Measurements from ENCODE around the gene CHRNB1. TPM values are rescaled to one million over a fixed set of nuclear protein-coding genes. Genes with fewer than 3 reads are reported as not detected.
A peak's percentile ranks its signal among the peaks of the same experiment; 100 is the strongest.
"Not testable (repeated sequence)": the region's sequence is repeated elsewhere in the genome, so short reads cannot be mapped to it uniquely, and the experiment has no call there.

CHRNB1 gene
- total RNA-seq, 2 experiments from 2014 or later, result 1.6 to 2.2 TPM

GRCh38 chr17:7468804-7469389, 24.0 kb downstream of the CHRNB1 start:
- peaks cover 18% of the 10 kb centered on the region for H3K36me3 ChIP-seq (ENCODE audit: insufficient read depth, low read length)
- no peak overlapping the region for H3K27ac ChIP-seq (ENCODE audit: low read depth in 1 of 2, low read length in 2 of 2)
- peaks cover 26% of the 10 kb centered on the region for H3K4me1 ChIP-seq (ENCODE audit: insufficient read depth, low read length)
- H3K4me3 ChIP-seq (ENCODE audit: low read length), result no peak overlapping the region
- ATAC-seq (ENCODE audit: poor library complexity) (no peak), DNase-seq (no peak)
- TF ChIP-seq CTCF (IDR thresholded peaks at IDR 0.05), result no peak
- POLR2A ChIA-PET, result interaction anchor here (1.3 kb wide), 1 partner anchor 10 kb away, joined by 3 read pairs; no protein-coding TSS in a partner anchor
- Mint-ChIP-seq H3K36me3 (ENCODE audit: low read depth) (peaks cover 37% of the 10 kb centered on the region), H3K9me3 (no peaks in the 10 kb centered on the region), H3K27ac (no peak overlapping the region), H3K4me3 (no peak overlapping the region), H3K4me1 (ENCODE audit: low read depth) (peaks cover 21% of the 10 kb centered on the region), H3K27me3 (no peaks in the 10 kb centered on the region)
- CTCF ChIA-PET, result no interaction called here
- H3K27me3 ChIP-seq (ENCODE audit: control insufficient read depth in 1 of 2, insufficient read depth in 2 of 2, low read length in 2 of 2), result no peaks in the 10 kb centered on the region
- no peaks in the 10 kb centered on the region for H3K9me3 ChIP-seq (ENCODE audit: control insufficient read depth in 1 of 2, insufficient read depth in 1 of 2, low read length in 2 of 2)
- intact Hi-C loops (cut with DNase I, micrococcal nuclease), result no loop called here

GRCh38 chr17:7469843-7470242, 25.0 kb downstream of the CHRNB1 start:
- H3K27me3 Mint-ChIP-seq; intact Hi-C loops (cut with DNase I, micrococcal nuclease); H3K27me3 ChIP-seq (ENCODE audit: control insufficient read depth in 1 of 2, insufficient read depth in 2 of 2, low read length in 2 of 2); H3K27ac ChIP-seq (ENCODE audit: low read depth in 1 of 2, low read length in 2 of 2); CTCF ChIA-PET; DNase-seq; H3K27ac Mint-ChIP-seq; H3K9me3 ChIP-seq (ENCODE audit: control insufficient read depth in 1 of 2, insufficient read depth in 1 of 2, low read length in 2 of 2); H3K9me3 Mint-ChIP-seq; H3K4me3 ChIP-seq (ENCODE audit: low read length); ATAC-seq (ENCODE audit: poor library complexity); H3K4me3 Mint-ChIP-seq: not testable (repeated sequence)
- Histone ChIP-seq H3K4me1 (ENCODE audit: insufficient read depth, low read length) (peaks cover 33% of the 10 kb centered on the region), H3K36me3 (ENCODE audit: insufficient read depth, low read length) (peaks cover 16% of the 10 kb centered on the region)
- H3K36me3 Mint-ChIP-seq (ENCODE audit: low read depth), result peaks cover 31% of the 10 kb centered on the region
- POLR2A ChIA-PET, result interaction anchor here (0.9 to 1.5 kb wide), 2 partner anchors 9 to 14 kb away, joined by 3 to 5 read pairs; partner anchors contain the start of genes POLR2A and ZBTB4
- peaks cover 21% of the 10 kb centered on the region for H3K4me1 Mint-ChIP-seq (ENCODE audit: low read depth)

GRCh38 chr17:7470457-7470973, 25.7 kb downstream of the CHRNB1 start:
- Mint-ChIP-seq H3K4me1 (ENCODE audit: low read depth) (peaks cover 21% of the 10 kb centered on the region), H3K36me3 (ENCODE audit: low read depth) (peaks cover 28% of the 10 kb centered on the region)
- Histone ChIP-seq H3K36me3 (ENCODE audit: insufficient read depth, low read length) (peaks cover 15% of the 10 kb centered on the region), H3K4me1 (ENCODE audit: insufficient read depth, low read length) (peaks cover 37% of the 10 kb centered on the region)
- intact Hi-C loops (cut with DNase I, micrococcal nuclease); H3K27ac ChIP-seq (ENCODE audit: low read depth in 1 of 2, low read length in 2 of 2); H3K4me3 ChIP-seq (ENCODE audit: low read length); H3K27me3 Mint-ChIP-seq; H3K27me3 ChIP-seq (ENCODE audit: control insufficient read depth in 1 of 2, insufficient read depth in 2 of 2, low read length in 2 of 2); H3K9me3 Mint-ChIP-seq; H3K9me3 ChIP-seq (ENCODE audit: control insufficient read depth in 1 of 2, insufficient read depth in 1 of 2, low read length in 2 of 2); DNase-seq; H3K27ac Mint-ChIP-seq; ATAC-seq (ENCODE audit: poor library complexity); H3K4me3 Mint-ChIP-seq: not testable (repeated sequence)
- CTCF ChIA-PET, result interaction anchor here (0.5 to 1.2 kb wide), 2 partner anchors 15 to 34 kb away, joined by 3 to 4 read pairs; no protein-coding TSS in a partner anchor
- POLR2A ChIA-PET, result interaction anchor here (0.9 to 1.5 kb wide), 3 partner anchors 8 to 34 kb away, joined by 3 to 5 read pairs (median 3); partner anchors contain the start of genes POLR2A and ZBTB4

GRCh38 chr17:7471729-7472128, 26.9 kb downstream of the CHRNB1 start:
- ChIA-PET CTCF (interaction anchor here (1.2 kb wide), 1 partner anchor 35 kb away, joined by 3 read pairs; no protein-coding TSS in a partner anchor), POLR2A (interaction anchor here (0.6 to 1.1 kb wide), 3 partner anchors 12 to 35 kb away, joined by 3 to 4 read pairs (median 3); partner anchors contain the start of gene POLR2A)
- H3K27me3 Mint-ChIP-seq, result no peaks in the 10 kb centered on the region
- TF ChIP-seq CTCF (IDR thresholded peaks at IDR 0.05), result no peak
- Histone ChIP-seq H3K4me3 (ENCODE audit: low read length) (no peak overlapping the region), H3K27ac (ENCODE audit: low read depth in 1 of 2, low read length in 2 of 2) (no peak overlapping the region), H3K4me1 (ENCODE audit: insufficient read depth, low read length) (peaks cover 49% of the 10 kb centered on the region), H3K36me3 (ENCODE audit: insufficient read depth, low read length) (peaks cover 13% of the 10 kb centered on the region), H3K9me3 (ENCODE audit: control insufficient read depth in 1 of 2, insufficient read depth in 1 of 2, low read length in 2 of 2) (no peaks in the 10 kb centered on the region), H3K27me3 (ENCODE audit: control insufficient read depth in 1 of 2, insufficient read depth in 2 of 2, low read length in 2 of 2) (no peaks in the 10 kb centered on the region)
- H3K36me3 Mint-ChIP-seq (ENCODE audit: low read depth), result peaks cover 28% of the 10 kb centered on the region
- DNase-seq (no peak), ATAC-seq (ENCODE audit: poor library complexity) (peak; percentile 27)
- H3K4me3 Mint-ChIP-seq, result no peak overlapping the region
- peak overlapping the region; percentile 69 for H3K27ac Mint-ChIP-seq
- peaks cover 33% of the 10 kb centered on the region for H3K4me1 Mint-ChIP-seq (ENCODE audit: low read depth)
- intact Hi-C loops (cut with DNase I, micrococcal nuclease), result no loop called here
- no peaks in the 10 kb centered on the region for H3K9me3 Mint-ChIP-seq

GRCh38 chr17:7474767-7475166, 29.9 kb downstream of the CHRNB1 start:
- peaks cover 63% of the 10 kb centered on the region for H3K4me1 ChIP-seq (ENCODE audit: insufficient read depth, low read length)
- H3K27ac ChIP-seq (ENCODE audit: low read depth in 1 of 2, low read length in 2 of 2); H3K4me3 Mint-ChIP-seq; H3K9me3 Mint-ChIP-seq; ATAC-seq (ENCODE audit: poor library complexity); H3K27me3 ChIP-seq (ENCODE audit: control insufficient read depth in 1 of 2, insufficient read depth in 2 of 2, low read length in 2 of 2); H3K36me3 ChIP-seq (ENCODE audit: insufficient read depth, low read length); H3K4me3 ChIP-seq (ENCODE audit: low read length); intact Hi-C loops (cut with DNase I, micrococcal nuclease); H3K27me3 Mint-ChIP-seq; H3K9me3 ChIP-seq (ENCODE audit: control insufficient read depth in 1 of 2, insufficient read depth in 1 of 2, low read length in 2 of 2): not testable (repeated sequence)
- H3K36me3 Mint-ChIP-seq (ENCODE audit: low read depth), result peaks cover 24% of the 10 kb centered on the region
- peak in 1 of 14 experiments; percentile 20 for DNase-seq
- H3K4me1 Mint-ChIP-seq (ENCODE audit: low read depth), result peaks cover 55% of the 10 kb centered on the region
- peak overlapping the region; percentile 7 for H3K27ac Mint-ChIP-seq
- CTCF ChIA-PET, result interaction anchor here (3.1 kb wide), 1 partner anchor 38 kb away, joined by 23 read pairs; no protein-coding TSS in a partner anchor
- POLR2A ChIA-PET, result interaction anchor here (0.7 to 7.2 kb wide), 3 partner anchors 11 to 239 kb away, joined by 3 to 137 read pairs (median 42); partner anchors contain the start of gene POLR2A
